ENCODE measurements around the gene ANKS1B.

Gene ANKS1B

DNA sequence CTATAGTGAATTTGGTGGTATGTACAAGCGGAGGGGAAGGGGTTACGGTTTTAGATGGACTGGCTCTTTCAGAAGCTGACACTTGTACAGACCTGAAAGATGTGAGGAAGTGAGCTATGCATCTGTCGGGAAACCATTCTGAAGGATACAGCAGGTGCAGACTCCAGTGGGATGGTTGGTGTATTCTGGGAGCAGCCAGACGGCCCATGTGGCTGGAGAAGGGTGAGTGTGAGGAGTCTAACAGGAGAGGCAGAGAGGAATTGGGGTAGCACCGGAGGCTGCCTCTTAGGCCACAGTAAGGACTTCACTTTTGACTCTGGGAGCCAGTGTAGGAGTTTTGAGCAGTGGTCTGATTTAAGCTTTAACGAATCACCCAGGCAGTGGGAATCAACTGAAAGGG lies 1248.9 kb downstream of the ANKS1B start:
- no peak for DNase-seq
- no peak for TF ChIP-seq CTCF (IDR thresholded peaks at IDR 0.05; ENCODE audit: low read depth, low read length)
- H3K27ac ChIP-seq = peak overlapping the region; percentile 47
- H3K36me3 ChIP-seq = peaks cover 7% of the 10 kb centered on the region
- no peaks in the 10 kb centered on the region for H3K27me3 ChIP-seq (ENCODE audit: insufficient read depth, low read depth, severe bottlenecking)
- H3K4me3 ChIP-seq (ENCODE audit: low read depth, low read length) = no peak overlapping the region
- H3K9me3 ChIP-seq (ENCODE audit: severe bottlenecking) = no peaks in the 10 kb centered on the region

DNA sequence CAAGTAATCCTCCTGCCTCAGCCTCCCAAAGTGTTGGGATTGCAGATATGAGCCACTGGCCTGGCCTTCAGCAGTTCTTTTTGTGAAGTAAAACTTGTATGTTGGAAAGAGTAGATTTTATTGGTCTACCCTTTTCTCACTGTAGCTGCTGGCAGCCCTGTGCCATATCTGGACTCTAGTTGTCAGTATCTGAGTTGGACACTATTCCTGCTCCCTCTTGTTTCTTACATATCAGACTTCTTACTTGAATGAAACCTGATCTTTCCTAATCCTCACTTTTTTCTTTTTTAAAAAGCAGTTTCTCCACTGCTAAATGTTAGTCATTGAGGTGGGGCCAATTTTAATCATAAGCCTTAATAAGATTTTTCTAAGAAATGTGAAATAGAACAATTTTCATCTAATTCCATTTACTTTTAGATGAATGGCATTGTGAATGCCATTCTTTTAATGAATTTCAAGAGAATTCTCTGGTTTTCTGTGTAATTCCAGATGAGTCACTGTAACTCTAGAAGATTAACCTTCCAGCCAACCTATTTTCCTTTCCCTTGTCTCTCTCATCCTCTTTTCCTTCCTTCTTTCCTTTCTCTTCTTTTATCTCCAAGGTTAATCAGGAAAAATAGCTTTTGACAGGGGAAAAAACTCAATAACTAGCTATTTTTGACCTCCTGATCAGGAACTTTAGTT lies 1250.9 kb downstream of the ANKS1B start:
- H3K4me3 ChIP-seq (ENCODE audit: low read depth, low read length) = no peak overlapping the region
- DNase-seq = no peak
- no peaks in the 10 kb centered on the region for H3K9me3 ChIP-seq (ENCODE audit: severe bottlenecking)
- no peaks in the 10 kb centered on the region for H3K27me3 ChIP-seq (ENCODE audit: insufficient read depth, low read depth, severe bottlenecking)
- peaks cover 12% of the 10 kb centered on the region for H3K36me3 ChIP-seq
- H3K27ac ChIP-seq = no peak overlapping the region
- no peak for TF ChIP-seq CTCF (IDR thresholded peaks at IDR 0.05; ENCODE audit: low read depth, low read length)

DNA sequence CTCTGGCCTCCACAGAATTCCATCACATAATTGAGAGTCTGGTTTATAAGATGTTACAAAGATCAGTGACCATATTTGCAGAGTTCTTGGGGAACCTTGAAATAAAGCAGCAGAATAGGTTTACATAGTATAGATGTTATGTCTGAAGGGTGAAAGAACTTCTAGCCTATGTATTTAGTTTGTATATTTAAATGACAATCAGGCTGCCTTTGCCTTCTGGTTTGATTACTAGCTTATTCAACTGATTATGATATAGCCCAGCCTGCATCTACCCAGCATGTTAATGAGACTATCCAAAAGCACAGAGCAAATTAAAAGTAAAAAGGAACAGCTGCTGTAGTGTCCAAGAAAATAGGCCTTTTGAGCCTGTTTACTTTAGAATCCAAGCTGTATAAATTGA lies 1254.3 kb downstream of the ANKS1B start:
- TF ChIP-seq CTCF (IDR thresholded peaks at IDR 0.05; ENCODE audit: low read depth, low read length) = no peak
- Histone ChIP-seq H3K9me3 (ENCODE audit: severe bottlenecking) (no peaks in the 10 kb centered on the region), H3K36me3 (peaks cover 45% of the 10 kb centered on the region), H3K4me3 (ENCODE audit: low read depth, low read length) (no peak overlapping the region), H3K27me3 (ENCODE audit: insufficient read depth, low read depth, severe bottlenecking) (no peaks in the 10 kb centered on the region), H3K27ac (no peak overlapping the region)
- DNase-seq = no peak

DNA sequence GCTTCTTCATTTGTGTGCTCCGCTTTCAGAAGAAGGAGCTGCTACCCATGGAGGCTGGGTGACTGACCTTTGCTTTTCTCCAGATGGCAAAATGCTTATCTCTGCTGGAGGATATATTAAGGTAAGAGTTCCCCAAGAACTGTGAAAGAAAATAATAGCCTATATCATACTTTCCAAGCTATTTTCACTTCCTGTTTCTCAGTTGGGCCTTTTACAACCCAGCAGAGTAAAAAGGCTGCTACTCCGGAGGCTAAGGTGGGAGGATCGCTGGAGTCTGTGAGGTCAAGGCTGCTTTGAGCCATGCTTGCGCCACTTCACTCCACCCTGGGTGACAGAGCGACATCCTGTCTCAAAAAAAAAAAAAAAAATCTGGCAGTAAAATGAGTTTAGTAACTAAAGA lies 1257.5 kb downstream of the ANKS1B start:
- Histone ChIP-seq H3K27me3 (ENCODE audit: insufficient read depth, low read depth, severe bottlenecking) (no peaks in the 10 kb centered on the region), H3K4me3 (ENCODE audit: low read depth, low read length) (no peak overlapping the region), H3K9me3 (ENCODE audit: severe bottlenecking) (no peaks in the 10 kb centered on the region), H3K27ac (no peak overlapping the region), H3K36me3 (peaks cover 59% of the 10 kb centered on the region)
- DNase-seq = no peak
- TF ChIP-seq CTCF (IDR thresholded peaks at IDR 0.05; ENCODE audit: low read depth, low read length) = no peak

DNA sequence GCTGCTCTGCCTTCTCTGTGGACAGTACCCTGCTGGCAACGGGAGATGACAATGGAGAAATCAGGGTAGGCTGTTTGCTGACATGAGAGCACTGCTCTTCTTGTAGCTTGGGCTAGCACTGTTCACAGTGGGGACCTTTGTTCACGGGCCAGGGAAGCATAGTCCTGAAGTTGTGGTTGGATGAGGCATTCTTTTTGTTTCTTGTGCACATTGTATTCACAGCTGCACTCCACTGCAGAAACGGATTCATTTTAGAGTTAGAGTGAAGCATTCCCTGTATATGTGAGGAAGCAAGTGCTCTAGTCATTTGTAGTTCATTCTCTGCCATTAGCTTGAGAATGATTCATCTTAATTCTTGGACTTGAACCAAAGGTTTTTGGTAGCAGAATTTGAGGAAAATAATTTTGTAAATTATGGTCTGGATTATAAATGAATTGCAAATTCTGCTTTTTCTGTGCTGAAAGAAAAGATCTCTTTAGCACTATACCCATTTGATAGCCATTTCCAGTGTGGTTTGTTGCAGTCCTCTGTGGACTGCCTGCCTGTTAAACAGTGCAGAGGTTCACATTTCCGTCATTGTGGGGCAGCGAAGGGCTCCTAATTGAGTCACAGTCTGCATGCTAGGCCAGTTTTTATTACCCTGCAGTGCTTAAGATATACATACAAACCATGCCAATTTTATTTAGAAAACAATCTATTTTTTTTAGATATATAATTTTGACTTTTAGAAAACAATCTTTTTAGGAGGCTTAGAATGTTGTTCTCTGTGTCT lies 1259.1 kb downstream of the ANKS1B start:
- TF ChIP-seq CTCF (IDR thresholded peaks at IDR 0.05; ENCODE audit: low read depth, low read length) = peak; percentile 57; the same call in 1 of the 2 replicates
- peak; percentile 51 for DNase-seq
- Histone ChIP-seq H3K27ac (no peak overlapping the region), H3K4me3 (ENCODE audit: low read depth, low read length) (no peak overlapping the region), H3K36me3 (peaks cover 56% of the 10 kb centered on the region), H3K27me3 (ENCODE audit: insufficient read depth, low read depth, severe bottlenecking) (no peaks in the 10 kb centered on the region), H3K9me3 (ENCODE audit: severe bottlenecking) (no peaks in the 10 kb centered on the region)
